CD1c-positive myeloid dendritic cell (primary cell): Measurements from ENCODE around the gene ANP32B.
A peak's percentile ranks its signal among the peaks of the same experiment; 100 is the strongest.
"Not testable (repeated sequence)": the region's sequence is repeated elsewhere in the genome, so short reads cannot be mapped to it uniquely, and the experiment has no call there.

Source experiments
- DNase-seq: peaks from one replicate; pipeline ENCODE4 v3.0.0-alpha.2; 2016; ENCODE audit errors: extremely low spot score

ANP32B gene

DNA sequence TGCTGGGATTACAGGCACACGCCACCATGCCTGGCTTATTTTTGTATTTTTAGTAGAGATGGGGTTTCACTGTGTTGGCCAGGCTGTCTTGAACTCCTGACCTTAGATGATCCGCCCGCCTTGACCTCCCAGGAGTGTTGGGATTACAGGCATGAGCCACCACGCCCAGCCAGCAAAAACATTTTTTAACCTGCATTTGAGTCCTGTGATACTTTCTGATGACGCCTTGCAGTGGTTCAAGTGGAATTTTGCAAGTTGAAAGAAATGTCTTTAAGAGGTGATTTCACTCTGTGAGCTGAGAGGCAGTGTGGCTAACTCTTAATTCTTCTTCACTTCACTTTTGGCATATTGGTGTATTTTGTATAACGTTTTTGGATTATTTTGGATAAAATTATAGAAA, 9.1 kb downstream of the ANP32B start:
- DNase-seq: no peak

DNA sequence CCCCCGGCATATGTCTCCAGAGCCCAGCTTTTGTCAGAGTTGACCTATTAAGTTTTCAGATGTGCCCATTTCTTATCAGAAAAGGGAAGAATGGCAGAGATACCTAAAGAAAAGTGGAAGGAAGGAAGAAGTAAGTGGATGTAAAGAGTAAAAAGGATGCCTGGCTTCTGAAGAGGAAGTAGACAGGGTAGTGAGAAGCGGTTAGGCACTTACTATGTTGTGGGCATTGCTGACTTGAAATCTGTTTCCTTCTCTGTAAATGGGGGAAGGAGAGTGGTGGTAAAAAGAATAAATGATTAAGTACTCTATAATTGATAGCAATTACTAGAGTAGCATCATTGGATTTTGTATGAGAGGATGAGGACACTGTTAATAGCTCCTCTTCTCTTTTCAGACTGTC, 9.9 kb downstream of the ANP32B start:
- peak; percentile 35 for DNase-seq

GRCh38 chr9:97994703-97995102, 11.6 kb downstream of the ANP32B start:
- DNase-seq: no peak

GRCh38 chr9:97996676-97997075, 13.5 kb downstream of the ANP32B start:
- not testable (repeated sequence) for DNase-seq

- no peak for DNase-seq
Measured at GRCh38 chr9:97997330-97998276, 14.5 kb downstream of the ANP32B start.

DNA sequence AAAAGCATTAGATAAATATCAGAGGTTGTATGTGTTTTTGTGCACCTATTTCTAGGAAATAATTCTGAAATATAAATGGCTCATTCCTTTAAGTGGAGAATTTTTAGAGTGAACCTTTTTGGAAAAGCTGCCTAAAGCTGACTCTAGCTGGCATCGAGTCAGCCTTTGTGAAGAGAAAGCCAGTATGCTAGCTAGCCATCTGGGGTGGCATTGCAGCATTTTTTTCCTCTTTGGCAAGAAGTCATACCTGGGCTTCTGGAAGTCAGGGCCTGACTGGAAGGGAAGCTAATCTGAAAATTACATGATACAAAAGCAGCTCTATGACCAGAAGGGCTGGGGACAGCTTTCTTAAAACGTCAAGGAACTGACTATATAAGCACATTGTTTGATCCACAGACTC, 19.7 kb downstream of the ANP32B start:
- no peak for DNase-seq

- DNase-seq: no peak
Measured at GRCh38 chr9:98006127-98006796, 23.1 kb downstream of the ANP32B start.

DNA sequence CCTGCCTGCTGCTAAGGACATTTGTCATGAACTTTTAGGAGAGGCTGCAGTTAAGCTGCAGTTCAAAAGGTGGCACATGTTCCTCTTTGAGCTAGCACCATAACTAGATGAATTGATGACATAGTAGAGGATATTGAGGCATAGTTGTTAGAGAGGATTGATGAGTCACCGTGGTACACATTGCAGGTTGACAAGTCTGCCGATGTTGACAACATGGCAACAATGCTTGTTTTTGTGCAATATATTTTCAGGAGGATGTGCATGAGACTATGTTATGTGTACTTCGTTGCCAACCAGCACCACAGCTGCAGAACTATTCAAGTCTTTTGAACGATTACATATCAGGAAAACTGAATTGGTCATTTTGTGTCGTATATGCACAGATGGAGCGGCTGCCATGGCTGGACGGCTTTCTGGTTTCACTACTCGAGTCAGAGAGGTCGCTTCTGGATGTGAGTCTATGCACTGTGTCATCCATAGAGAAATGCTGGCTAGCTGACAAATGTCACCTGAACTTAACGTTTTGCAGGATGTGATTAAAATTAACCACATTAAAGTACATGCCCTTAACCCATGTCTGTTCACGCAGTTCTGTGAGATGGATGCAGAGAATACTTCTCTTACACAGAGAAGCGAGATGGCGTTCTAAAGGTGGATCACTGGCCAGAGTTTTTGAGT, 24.2 kb downstream of the ANP32B start:
- DNase-seq: no peak

GRCh38 chr9:98008764-98009163, 25.6 kb downstream of the ANP32B start:
- no peak for DNase-seq

DNA sequence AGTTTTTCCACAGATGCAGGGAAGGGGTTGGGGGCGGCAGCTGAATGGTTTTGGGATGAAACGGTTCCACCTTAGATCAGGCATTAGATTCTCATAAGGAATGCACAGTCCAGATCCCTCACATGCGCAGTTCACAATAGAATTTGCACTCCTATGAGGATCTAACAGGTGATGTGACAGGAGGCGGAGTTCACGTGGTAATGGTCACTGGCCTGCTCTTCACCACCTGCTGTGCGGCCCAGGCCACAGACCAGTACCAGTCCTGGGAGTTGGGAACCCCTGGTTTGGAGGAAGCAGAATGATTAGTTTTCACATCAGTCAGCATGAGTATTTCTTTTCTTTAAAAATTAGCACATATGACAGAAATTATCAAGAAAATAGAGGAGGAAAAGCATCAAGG, 26.3 kb downstream of the ANP32B start:
- DNase-seq: no peak

DNA sequence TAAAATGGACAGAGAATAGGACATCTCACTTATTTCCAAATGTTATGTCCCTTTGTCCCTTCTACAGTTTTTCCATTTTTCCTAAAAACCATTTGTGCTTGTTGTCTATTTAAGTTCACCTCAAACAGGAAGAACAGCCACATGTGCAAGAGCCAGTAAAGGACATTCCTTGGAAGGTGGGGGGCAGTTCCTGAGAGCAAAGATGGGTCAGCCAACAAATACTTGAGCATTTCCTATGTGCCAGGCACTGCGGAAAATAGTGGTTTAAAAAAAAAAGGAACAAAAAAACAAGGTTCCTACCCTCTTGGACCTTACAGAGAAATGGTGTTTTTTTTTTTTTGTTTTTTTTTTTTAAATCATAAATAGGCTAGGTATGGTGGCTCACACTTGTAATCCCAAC, 26.8 kb downstream of the ANP32B start:
- peak; percentile 51 for DNase-seq

DNA sequence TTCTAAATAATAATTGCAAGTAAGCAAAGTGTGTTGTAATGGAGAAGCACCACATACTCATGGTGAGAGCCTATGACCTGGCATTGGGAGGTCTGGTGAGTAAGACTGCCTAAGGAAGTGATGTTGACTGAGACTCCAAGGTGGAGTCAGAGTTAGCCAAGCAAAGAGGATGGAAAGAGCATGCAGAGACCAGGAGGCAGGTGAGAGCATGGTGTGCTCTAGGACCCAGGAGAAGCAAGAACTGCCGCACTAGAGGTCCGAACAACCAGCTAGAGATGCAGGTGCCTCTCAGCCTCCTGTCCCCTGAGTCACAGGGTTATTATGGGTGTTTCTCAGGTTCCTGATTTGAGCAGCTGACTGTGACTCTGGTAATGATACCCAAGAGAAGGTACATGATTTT, 27.3 kb downstream of the ANP32B start:
- DNase-seq: peak; percentile 29

DNA sequence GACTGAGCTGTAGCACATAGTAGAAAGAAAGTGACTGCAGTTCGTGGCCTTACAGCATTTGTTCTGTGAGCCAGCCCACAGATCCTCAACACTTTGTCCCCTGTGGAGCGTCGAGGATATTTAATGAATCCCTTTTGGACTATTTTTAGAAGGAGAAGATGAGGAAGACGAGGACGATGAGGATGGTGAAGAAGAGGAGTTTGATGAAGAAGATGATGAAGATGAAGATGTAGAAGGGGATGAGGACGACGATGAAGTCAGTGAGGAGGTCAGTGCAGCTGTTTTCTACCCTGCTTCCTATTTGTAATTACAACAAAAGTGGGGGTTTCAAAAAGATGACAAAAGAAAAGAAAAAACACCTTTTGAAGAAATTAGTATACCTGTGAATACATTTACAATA, 28.0 kb downstream of the ANP32B start:
- DNase-seq: no peak

DNA sequence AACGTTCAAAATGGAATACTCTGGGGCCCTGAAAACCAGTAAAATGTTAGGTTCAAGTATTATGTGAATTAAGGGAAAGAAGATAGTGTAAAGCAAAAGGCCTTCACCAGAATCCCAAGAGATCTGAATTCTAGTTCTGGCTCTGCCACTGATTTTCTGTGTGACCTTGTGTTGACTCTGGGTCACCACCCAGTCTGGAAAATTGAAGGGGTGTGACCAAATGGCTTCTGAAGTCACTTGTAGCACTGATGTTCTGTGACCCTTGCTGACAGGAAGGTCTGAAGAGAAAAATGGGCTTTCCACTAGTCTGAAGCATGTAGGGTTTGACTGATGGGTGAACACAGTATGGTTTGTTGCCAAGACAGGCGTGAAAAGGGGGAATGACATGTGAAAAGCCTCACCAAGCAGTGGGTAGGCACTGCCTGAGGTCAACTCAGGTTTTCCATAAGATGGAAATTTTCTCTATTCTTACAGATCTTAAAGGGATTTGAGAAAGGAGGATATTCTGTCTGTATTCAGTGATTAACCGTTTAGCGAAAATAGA, 33.1 kb downstream of the ANP32B start:
- no peak for DNase-seq

DNA sequence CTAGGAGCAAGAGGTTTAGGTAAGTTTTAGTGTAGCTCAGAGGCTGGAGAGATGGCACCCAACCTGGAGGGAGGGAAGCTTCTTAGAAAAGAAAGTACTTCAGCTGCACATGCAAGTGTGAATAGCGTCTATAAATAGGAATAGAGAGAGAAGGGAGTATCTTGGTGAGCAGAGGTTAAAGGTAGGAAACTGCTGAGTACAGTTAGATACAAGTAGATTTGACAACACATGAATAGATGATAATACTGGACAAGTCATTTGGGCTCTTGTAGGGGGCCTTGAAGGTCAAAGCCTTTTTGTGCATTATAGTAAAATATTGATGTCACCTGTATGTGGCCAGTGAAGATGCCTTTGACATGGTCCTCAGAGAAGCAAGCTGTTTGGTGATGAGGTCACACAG, 34.2 kb downstream of the ANP32B start:
- DNase-seq: no peak

- DNase-seq: no peak
Measured at GRCh38 chr9:98018347-98018746, 35.2 kb downstream of the ANP32B start.

- DNase-seq: no peak
Measured at GRCh38 chr9:98019098-98019497, 36.0 kb downstream of the ANP32B start.

DNA sequence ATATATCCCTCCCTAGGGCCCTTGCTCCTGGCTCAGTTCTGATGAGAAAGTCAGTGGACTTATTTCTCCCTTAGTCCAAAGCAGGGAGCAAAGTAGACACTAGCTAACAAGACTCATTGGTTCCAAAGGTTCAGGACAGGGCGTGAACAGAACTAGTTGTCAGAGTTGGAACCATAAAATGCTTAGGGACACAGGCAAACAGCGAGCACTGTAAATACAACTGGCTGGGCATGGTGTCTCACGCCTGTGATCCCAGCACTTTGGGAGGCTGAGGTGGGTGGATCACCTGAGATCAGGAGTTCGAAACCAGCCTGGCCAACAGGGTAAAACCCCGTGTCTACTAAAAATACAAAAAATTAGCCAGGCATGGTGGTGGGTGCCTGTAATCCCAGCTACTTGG, 36.7 kb downstream of the ANP32B start:
- DNase-seq: not testable (repeated sequence)

- DNase-seq: no peak
Measured at GRCh38 chr9:98020476-98021145, 37.5 kb downstream of the ANP32B start.

GRCh38 chr9:98021306-98022040, 38.3 kb downstream of the ANP32B start:
- no peak for DNase-seq

DNA sequence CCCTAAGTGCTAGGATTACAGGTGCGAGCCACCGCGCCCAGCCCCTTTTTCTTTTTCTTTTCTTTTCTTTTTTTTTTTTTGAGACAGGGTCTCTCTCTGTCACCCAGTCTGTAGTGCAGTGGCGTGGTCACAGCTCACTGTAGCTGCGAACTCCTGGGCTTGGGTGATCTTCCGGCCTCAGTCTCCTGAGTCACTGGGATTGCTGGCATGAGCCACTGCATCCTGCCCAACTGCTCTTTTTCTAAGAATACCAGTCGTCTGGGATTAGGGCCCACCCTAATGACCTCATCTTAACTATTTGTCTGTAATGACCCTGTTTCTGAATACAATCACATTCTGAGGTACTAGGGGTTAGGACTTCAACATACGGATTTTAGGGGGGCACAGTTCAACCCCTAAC, 39.3 kb downstream of the ANP32B start:
- DNase-seq: no peak
